Pulmonary artery endothelial cell (primary cell): ENCODE results near the gene NHS. TPM values are rescaled to one million over a fixed set of nuclear protein-coding genes. Genes with fewer than 3 reads are reported as not detected.

Experiments used
- DNase-seq: peaks from one replicate; pipeline ENCODE4 v3.0.0-alpha.2; 2011; ENCODE audit warnings: low read depth, low spot score
- total RNA-seq: library from RNA; depleted of rRNA; stranded (reverse); fragments of >200 nt; gene quantifications from 2 replicates; pipeline ENCODE4 v1.2.3, GENCODE V29; 2014

Gene NHS
- total RNA-seq, 1 donor from 2014 or later: 0.07 TPM

- peak; percentile 17 for DNase-seq
Measured at GRCh38 chrX:17725181-17725580, 350.2 kb downstream of the NHS start.

GRCh38 chrX:17732138-17732783 lies 357.3 kb downstream of the NHS start:
- no peak for DNase-seq

- DNase-seq: no peak
Measured at GRCh38 chrX:17735406-17735805, 360.4 kb downstream of the NHS start.

GRCh38 chrX:17736478-17736855 lies 361.5 kb downstream of the NHS start:
- DNase-seq: no peak

- peak; percentile 84 for DNase-seq
Measured at GRCh38 chrX:17736856-17737709, 362.1 kb downstream of the NHS start, which contains the start of gene SCML1. SCML1 (plus strand) TSS chrX:17737493; CDS start chrX:17744187, 6,694 bp downstream.

- no peak for DNase-seq
Measured at GRCh38 chrX:17737710-17737985, 362.6 kb downstream of the NHS start.

- DNase-seq: no peak
Measured at GRCh38 chrX:17737986-17738713, 363.1 kb downstream of the NHS start.

GRCh38 chrX:17738737-17739535 lies 363.9 kb downstream of the NHS start:
- DNase-seq: no peak

GRCh38 chrX:17740137-17741122 lies 365.4 kb downstream of the NHS start:
- no peak for DNase-seq

- no peak for DNase-seq
Measured at GRCh38 chrX:17741123-17741511, 366.1 kb downstream of the NHS start.

GRCh38 chrX:17743913-17744312 lies 368.9 kb downstream of the NHS start:
- DNase-seq: no peak

- DNase-seq: no peak
Measured at GRCh38 chrX:17744896-17745523, 370.0 kb downstream of the NHS start.

GRCh38 chrX:17747692-17748091 lies 372.7 kb downstream of the NHS start:
- DNase-seq: no peak

- no peak for DNase-seq
Measured at GRCh38 chrX:17748684-17749083, 373.7 kb downstream of the NHS start.

- no peak for DNase-seq
Measured at GRCh38 chrX:17750436-17750835, 375.4 kb downstream of the NHS start.

- no peak for DNase-seq
Measured at GRCh38 chrX:17758382-17758781, 383.4 kb downstream of the NHS start.

GRCh38 chrX:17759990-17760389 lies 385.0 kb downstream of the NHS start:
- no peak for DNase-seq

GRCh38 chrX:17767734-17768133 lies 392.7 kb downstream of the NHS start:
- DNase-seq: no peak

GRCh38 chrX:17768997-17769396 lies 394.0 kb downstream of the NHS start:
- no peak for DNase-seq

GRCh38 chrX:17769701-17770269 lies 394.8 kb downstream of the NHS start:
- DNase-seq: no peak
